ENCODE data around the gene CCN2. TPM values are rescaled to one million over a fixed set of nuclear protein-coding genes. Genes with fewer than 3 reads are reported as not detected.

Gene CCN2
- total RNA-seq, 3 donors from 2014 or later (not counting 1 experiment from before 2014, with no cell fraction given) = not detected

DNA sequence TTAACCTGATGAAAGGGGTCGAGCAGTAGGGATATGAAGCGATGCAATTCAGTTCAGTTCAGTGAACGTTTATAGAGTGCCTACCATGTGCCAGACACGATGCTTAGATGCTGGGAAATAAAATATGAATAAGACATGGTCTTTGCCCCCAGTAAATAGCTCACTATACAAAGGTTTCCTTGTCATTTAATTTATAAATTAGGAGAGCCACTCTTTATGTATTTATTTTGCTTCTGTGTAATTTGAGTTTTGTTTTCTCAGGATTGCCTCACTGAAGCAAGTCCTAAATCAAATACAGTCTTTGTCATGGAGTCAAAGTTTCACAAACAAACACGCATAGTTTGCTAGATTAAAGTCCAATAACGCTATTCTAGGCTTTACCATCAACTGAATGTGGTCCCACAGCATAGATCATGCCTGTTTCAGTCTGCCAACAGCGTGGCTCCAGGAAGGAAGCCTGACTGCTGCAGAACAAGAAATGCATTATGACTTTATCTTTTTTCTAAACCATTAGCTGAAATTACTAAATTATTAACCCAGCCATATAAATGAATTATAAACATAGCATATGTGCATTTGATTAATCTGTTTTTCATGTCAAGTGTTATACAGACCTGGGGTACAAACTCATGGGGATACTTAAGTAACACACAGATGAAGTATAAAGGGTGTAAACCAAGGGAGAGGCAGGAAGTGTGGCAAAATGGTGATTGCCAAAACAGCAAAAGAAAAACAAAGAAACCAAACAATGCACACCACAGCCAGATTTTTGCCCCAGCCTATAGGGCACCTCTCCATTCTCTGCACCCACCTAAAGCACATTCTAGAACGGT is 29.8 kb upstream of the CCN2 start:
- no peak overlapping the region for H3K27ac ChIP-seq (ENCODE audit: low read length)
- ATAC-seq (no peak), DNase-seq (no peak)
- Mint-ChIP-seq H3K4me1 (no peaks in the 10 kb centered on the region), H3K27ac (no peak overlapping the region), H3K9me3 (no peaks in the 10 kb centered on the region), H3K36me3 (no peaks in the 10 kb centered on the region), H3K27me3 (ENCODE audit: low read depth in 2 of 2) (no peaks in the 10 kb centered on the region), H3K4me3 (no peak overlapping the region)
- no peaks in the 10 kb centered on the region for H3K36me3 ChIP-seq (ENCODE audit: control insufficient read depth, insufficient read depth, low read length)
- intact Hi-C loops (cut with micrococcal nuclease) = no loop called here
- TF ChIP-seq CTCF (IDR thresholded peaks at IDR 0.05) = no peak
- 62% methylated on average over 8 of the region's 8 CpGs for WGBS (ENCODE audit: insufficient coverage)
- H3K27me3 ChIP-seq (ENCODE audit: control insufficient read depth, insufficient read depth, low read length) = no peaks in the 10 kb centered on the region
- H3K4me1 ChIP-seq (ENCODE audit: control insufficient read depth, insufficient read depth, low read length) = no peaks in the 10 kb centered on the region
- no peak overlapping the region for H3K4me3 ChIP-seq (ENCODE audit: low read length)
- no peaks in the 10 kb centered on the region for H3K9me3 ChIP-seq (ENCODE audit: control insufficient read depth, insufficient read depth, low read length)

- Histone ChIP-seq H3K36me3 (ENCODE audit: control insufficient read depth, insufficient read depth, low read length) (no peaks in the 10 kb centered on the region), H3K27me3 (ENCODE audit: control insufficient read depth, insufficient read depth, low read length) (no peaks in the 10 kb centered on the region), H3K27ac (ENCODE audit: low read length) (no peak overlapping the region), H3K4me3 (ENCODE audit: low read length) (no peak overlapping the region), H3K9me3 (ENCODE audit: control insufficient read depth, insufficient read depth, low read length) (no peaks in the 10 kb centered on the region), H3K4me1 (ENCODE audit: control insufficient read depth, insufficient read depth, low read length) (no peaks in the 10 kb centered on the region)
- ATAC-seq (no peak), DNase-seq (no peak)
- no peak overlapping the region for H3K4me3 Mint-ChIP-seq
- intact Hi-C loops (cut with micrococcal nuclease) = no loop called here
- 93% methylated on average over 1 of the region's 1 CpG for WGBS (ENCODE audit: insufficient coverage)
- H3K36me3 Mint-ChIP-seq = no peaks in the 10 kb centered on the region
- no peaks in the 10 kb centered on the region for H3K9me3 Mint-ChIP-seq
- H3K27me3 Mint-ChIP-seq (ENCODE audit: low read depth in 2 of 2) = no peaks in the 10 kb centered on the region
- no peaks in the 10 kb centered on the region for H3K4me1 Mint-ChIP-seq
- H3K27ac Mint-ChIP-seq = no peak overlapping the region
- TF ChIP-seq CTCF (IDR thresholded peaks at IDR 0.05) = no peak
These were observed 29.2 kb upstream of the CCN2 start for GRCh38 chr6:131980338-131980790.

DNA sequence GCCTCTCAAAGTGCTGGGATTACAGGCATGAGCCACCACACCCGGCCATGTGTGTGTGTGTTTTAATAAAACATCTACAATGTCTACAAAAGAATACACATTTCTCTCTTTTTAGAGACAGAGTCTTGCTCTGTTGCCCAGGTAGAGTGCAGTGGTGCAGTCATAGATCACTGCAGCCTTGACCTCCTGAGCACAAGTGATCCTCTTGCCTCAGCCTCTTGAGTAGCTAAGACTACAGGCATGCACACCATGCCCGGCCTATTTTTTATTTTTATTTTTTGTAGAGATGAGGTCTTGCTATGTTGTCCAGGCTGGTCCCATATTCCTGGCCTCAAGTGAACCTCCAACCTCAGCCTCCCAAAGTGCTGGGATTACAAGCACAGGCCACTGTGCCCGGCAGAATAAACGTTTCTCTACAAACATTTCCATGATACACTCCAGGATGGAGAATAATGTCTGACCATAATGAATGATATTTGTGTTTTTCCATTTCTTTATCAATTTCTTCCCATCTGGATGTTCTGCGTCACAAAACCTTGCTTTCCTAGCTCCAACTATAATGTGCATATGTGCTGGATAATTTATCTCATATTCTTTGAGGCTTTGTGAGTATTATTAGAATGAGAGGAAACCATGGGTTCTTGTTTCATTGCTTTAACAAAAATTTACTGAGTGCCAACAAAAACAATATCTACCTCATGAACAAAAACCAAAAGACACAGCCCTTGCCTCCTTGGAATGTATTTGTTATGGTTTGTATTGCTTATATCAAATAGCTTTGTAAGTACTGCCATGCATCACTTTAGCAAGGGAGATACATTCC is 28.6 kb upstream of the CCN2 start:
- WGBS (ENCODE audit: insufficient coverage) = no CpG with 5 or more reads among the region's 5 CpGs
- H3K4me1 Mint-ChIP-seq = no peaks in the 10 kb centered on the region
- no peak overlapping the region for H3K4me3 Mint-ChIP-seq
- intact Hi-C loops (cut with micrococcal nuclease) = no loop called here
- H3K9me3 Mint-ChIP-seq = no peaks in the 10 kb centered on the region
- TF ChIP-seq CTCF (IDR thresholded peaks at IDR 0.05) = no peak
- Histone ChIP-seq H3K4me3 (ENCODE audit: low read length) (no peak overlapping the region), H3K27ac (ENCODE audit: low read length) (no peak overlapping the region), H3K36me3 (ENCODE audit: control insufficient read depth, insufficient read depth, low read length) (no peaks in the 10 kb centered on the region), H3K9me3 (ENCODE audit: control insufficient read depth, insufficient read depth, low read length) (no peaks in the 10 kb centered on the region), H3K27me3 (ENCODE audit: control insufficient read depth, insufficient read depth, low read length) (no peaks in the 10 kb centered on the region), H3K4me1 (ENCODE audit: control insufficient read depth, insufficient read depth, low read length) (no peaks in the 10 kb centered on the region)
- H3K27ac Mint-ChIP-seq = no peak overlapping the region
- ATAC-seq (no peak), DNase-seq (no peak)
- no peaks in the 10 kb centered on the region for H3K36me3 Mint-ChIP-seq
- no peaks in the 10 kb centered on the region for H3K27me3 Mint-ChIP-seq (ENCODE audit: low read depth in 2 of 2)

Data from natural killer cell (primary cell).